GM12864 (cell line): Measurements from ENCODE around the gene ZC3H18.

Experiments used
- DNase-seq: peaks from one replicate; pipeline ENCODE4 v3.0.0-alpha.2; 2011; ENCODE audit warnings: low read depth
- H3K4me3 ChIP-seq: 2 replicates; pipeline ENCODE4 v1.5.1; 2011; ENCODE audit warnings: mild to moderate bottlenecking, low read depth, low read length, control low read depth
- TF ChIP-seq, protein P1 (sequence below): IDR thresholded peaks from 2 replicates; pipeline ENCODE4 v1.5.1; 2011; ENCODE audit warnings: low read depth, mild to moderate bottlenecking, moderate library complexity, low read length, control low read depth, inconsistent platforms; ENCODE audit errors: missing control alignments

Gene ZC3H18

DNA sequence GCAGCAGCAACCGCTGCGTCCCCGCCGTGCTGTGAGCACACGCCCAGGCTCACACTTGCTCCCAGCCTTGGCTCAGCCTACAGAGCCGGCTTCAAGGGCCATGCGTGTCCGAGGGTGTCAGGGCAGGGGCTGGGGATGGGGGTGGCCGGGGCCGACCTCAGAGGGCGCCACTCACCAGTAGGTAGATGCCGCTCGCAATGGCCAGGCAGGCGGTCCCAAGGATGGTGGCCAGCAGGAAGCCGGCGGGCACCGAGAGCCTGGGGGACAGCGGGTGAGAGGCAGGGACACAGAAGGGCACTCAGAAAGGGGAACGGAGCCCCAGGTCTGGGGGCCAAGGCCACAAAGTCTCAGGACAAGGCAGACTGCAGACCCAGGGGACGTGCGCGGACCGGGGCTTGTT is 75.7 kb downstream of the ZC3H18 start:
- no peak for DNase-seq
- TF ChIP-seq, protein P1, sequence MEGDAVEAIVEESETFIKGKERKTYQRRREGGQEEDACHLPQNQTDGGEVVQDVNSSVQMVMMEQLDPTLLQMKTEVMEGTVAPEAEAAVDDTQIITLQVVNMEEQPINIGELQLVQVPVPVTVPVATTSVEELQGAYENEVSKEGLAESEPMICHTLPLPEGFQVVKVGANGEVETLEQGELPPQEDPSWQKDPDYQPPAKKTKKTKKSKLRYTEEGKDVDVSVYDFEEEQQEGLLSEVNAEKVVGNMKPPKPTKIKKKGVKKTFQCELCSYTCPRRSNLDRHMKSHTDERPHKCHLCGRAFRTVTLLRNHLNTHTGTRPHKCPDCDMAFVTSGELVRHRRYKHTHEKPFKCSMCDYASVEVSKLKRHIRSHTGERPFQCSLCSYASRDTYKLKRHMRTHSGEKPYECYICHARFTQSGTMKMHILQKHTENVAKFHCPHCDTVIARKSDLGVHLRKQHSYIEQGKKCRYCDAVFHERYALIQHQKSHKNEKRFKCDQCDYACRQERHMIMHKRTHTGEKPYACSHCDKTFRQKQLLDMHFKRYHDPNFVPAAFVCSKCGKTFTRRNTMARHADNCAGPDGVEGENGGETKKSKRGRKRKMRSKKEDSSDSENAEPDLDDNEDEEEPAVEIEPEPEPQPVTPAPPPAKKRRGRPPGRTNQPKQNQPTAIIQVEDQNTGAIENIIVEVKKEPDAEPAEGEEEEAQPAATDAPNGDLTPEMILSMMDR, result no peak
- H3K4me3 ChIP-seq, result no peak overlapping the region

DNA sequence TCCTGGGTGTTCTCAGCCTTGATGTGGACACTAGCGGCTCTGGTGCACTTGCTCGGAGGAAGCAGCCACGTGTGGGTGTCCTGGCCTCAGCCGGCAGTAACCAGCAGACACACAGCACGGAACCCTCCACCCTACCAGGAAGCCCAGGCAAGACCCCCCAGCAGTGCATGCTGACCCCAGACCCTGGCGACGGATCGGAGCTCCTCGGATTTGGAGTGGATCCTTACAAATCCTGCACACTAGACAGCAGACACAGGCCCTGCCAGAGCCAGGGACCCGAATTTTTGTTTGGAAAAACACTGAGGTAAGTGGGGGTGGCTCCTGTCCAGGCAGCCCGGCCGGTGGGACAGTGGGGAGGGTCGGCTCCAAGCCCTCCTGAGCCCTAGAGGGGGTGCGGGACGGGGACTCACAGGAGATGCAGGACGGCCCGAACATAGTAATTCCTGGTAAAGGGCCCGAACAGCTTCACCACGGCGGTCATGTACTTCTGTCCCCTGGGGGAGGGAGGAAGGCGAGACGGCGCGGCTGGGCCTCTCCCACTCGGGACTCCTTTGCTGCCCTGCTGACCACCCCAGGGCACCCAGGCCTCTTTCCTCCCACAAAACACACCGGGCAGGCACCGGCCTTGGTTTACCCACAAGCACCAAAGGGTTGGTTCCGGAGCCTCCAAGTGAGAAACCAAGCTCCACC is 76.3 kb downstream of the ZC3H18 start:
- TF ChIP-seq, protein P1, result no peak
- no peak overlapping the region for H3K4me3 ChIP-seq
- no peak for DNase-seq

GRCh38 chr16:88647178-88648070 is 77.2 kb downstream of the ZC3H18 start:
- no peak overlapping the region for H3K4me3 ChIP-seq
- no peak for DNase-seq
- TF ChIP-seq, protein P1, result no peak

DNA sequence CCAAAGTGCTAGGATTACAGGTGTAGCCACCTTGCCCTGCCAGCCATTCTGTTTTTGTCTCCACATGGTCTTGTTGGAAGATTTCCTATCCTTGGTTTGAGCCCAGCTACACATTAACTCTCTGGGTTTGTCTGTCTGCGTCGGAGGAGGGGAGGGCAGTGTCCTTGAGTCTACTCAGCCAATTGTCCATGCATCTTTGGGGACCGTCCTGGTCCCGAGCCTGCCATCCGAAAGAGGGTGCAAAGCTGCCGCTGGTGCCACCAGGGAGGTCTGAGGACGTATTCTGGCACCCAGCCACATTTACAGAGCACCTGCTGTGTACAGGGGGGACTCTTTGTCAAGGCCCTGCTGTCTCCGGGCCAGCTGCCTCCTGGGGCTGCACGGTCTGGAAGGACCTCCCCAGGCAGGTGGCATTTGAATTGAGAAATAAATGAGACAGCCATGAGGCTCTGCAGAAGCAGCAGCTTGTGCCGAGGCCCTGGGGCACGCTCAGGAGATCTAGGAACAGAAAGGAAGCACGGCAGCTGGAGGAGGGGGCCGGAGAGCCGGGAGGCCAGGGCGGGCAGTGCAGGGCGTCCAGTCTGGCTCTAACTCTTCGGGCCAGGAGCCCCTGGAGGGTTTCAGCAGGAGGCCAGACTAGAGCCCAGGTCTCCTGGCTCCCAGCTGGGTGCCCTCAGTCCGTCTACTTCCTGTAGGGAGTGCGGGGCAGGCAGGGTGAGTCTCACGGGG is 79.2 kb downstream of the ZC3H18 start:
- TF ChIP-seq, protein P1, result no peak
- no peak for DNase-seq
- H3K4me3 ChIP-seq, result peak overlapping the region; percentile 94

GRCh38 chr16:88649924-88650748 is 79.9 kb downstream of the ZC3H18 start:
- TF ChIP-seq, protein P1, result no peak
- no peak for DNase-seq
- H3K4me3 ChIP-seq, result peak overlapping the region; percentile 94

GRCh38 chr16:88650749-88651275 is 80.6 kb downstream of the ZC3H18 start, which contains the start of gene CYBA:
Gene CYBA, minus strand, starts transcription at chr16:88651053. Its CDS starts 40 bp downstream, at chr16:88651013.
- TF ChIP-seq, protein P1, result no peak
- peak; percentile 60 for DNase-seq
- peak within 1 kb of the TSS; percentile 94 for H3K4me3 ChIP-seq
